SK-N-MC (cell line): ENCODE measurements around the gene RTN3.

Experiments used
- DNase-seq: peaks from one replicate; pipeline ENCODE4 v3.0.0-alpha.2; 2011; ENCODE audit warnings: low read depth, low spot score
- H3K27ac ChIP-seq: fragments of 200-600 bp; sonication (generic); 2 replicates; pipeline ENCODE4 v1.5.1; 2016; ENCODE audit warnings: mixed run types
- H3K36me3 ChIP-seq: fragments of 200-600 bp; sonication (generic); 2 replicates; pipeline ENCODE4 v1.6.1; 2017; ENCODE audit warnings: antibody characterized with exemption, low read length, mixed read lengths; ENCODE audit not compliant: insufficient read depth
- H3K4me3 ChIP-seq: fragments of 200-600 bp; sonication (generic); 2 replicates; pipeline ENCODE4 v1.5.1; 2016
- H3K9ac ChIP-seq: fragments of 200-600 bp; sonication (generic); 2 replicates; pipeline ENCODE4 v1.8.0; 2017; ENCODE audit warnings: mixed run types, mixed read lengths; ENCODE audit not compliant: insufficient read length
- H3K9me3 ChIP-seq: fragments of 200-600 bp; sonication (generic); 2 replicates; pipeline ENCODE4 v1.6.1; 2017; ENCODE audit warnings: low read depth, mild to moderate bottlenecking, antibody characterized with exemption, low read length, moderate library complexity, mixed read lengths
- EZH2 ChIP-seq: fragments of 200-600 bp; sonication (generic); IDR thresholded peaks from one replicate; pipeline ENCODE4 v1.6.1; 2017; ENCODE audit warnings: antibody characterized with exemption
- FOXP2 ChIP-seq: optimal IDR thresholded peaks from 2 replicates; pipeline ENCODE3; 2011; ENCODE audit warnings: mild to moderate bottlenecking, moderate library complexity; ENCODE audit not compliant: insufficient read depth; ENCODE audit errors: extremely low read length, control extremely low read depth
- POLR2AphosphoS5 ChIP-seq: IDR thresholded peaks from 2 replicates; pipeline ENCODE4 v1.6.1; 2012; ENCODE audit warnings: mild to moderate bottlenecking, low read depth, low read length, borderline replicate concordance

RTN3 gene

GRCh38 chr11:63738720-63739360 lies 57.5 kb downstream of the RTN3 start:
- Histone ChIP-seq H3K4me3 (peak overlapping the region; percentile 26; the same call in 1 of the 2 replicates), H3K27ac (peak overlapping the region; percentile 48; the same call in 1 of the 2 replicates)
- TF ChIP-seq FOXP2 = no peak
- no peak for TF ChIP-seq POLR2AphosphoS5
- no peak for TF ChIP-seq EZH2

GRCh38 chr11:63745304-63746170 lies 64.2 kb downstream of the RTN3 start:
- DNase-seq = no peak
- no peak overlapping the region for H3K9ac ChIP-seq
- peaks cover 29% of the 10 kb centered on the region for H3K36me3 ChIP-seq
- TF ChIP-seq FOXP2 = no peak
- no peak for TF ChIP-seq POLR2AphosphoS5
- no peak for TF ChIP-seq EZH2
- H3K9me3 ChIP-seq = no peaks in the 10 kb centered on the region
- H3K4me3 ChIP-seq = no peak overlapping the region
- peak overlapping the region; percentile 69; the same call in 1 of the 2 replicates for H3K27ac ChIP-seq

More at GRCh38 chr11:63738720-63739360, 57.5 kb downstream of the RTN3 start:
- H3K9me3 ChIP-seq = no peaks in the 10 kb centered on the region
- DNase-seq = peak; percentile 82
- no peak overlapping the region for H3K9ac ChIP-seq
- H3K36me3 ChIP-seq = no peaks in the 10 kb centered on the region

- Histone ChIP-seq H3K9ac (no peak overlapping the region), H3K9me3 (no peaks in the 10 kb centered on the region), H3K27ac (peak overlapping the region; percentile 39; the same call in 1 of the 2 replicates), H3K36me3 (peaks cover 43% of the 10 kb centered on the region), H3K4me3 (no peak overlapping the region)
- no peak for DNase-seq
- TF ChIP-seq EZH2 (no peak), POLR2AphosphoS5 (no peak), FOXP2 (no peak)
Observed at GRCh38 chr11:63747011-63747410, 65.7 kb downstream of the RTN3 start.

GRCh38 chr11:63749624-63750023 lies 68.3 kb downstream of the RTN3 start:
- H3K36me3 ChIP-seq = peaks cover 65% of the 10 kb centered on the region
- H3K9ac ChIP-seq = no peak overlapping the region
- no peaks in the 10 kb centered on the region for H3K9me3 ChIP-seq
- no peak overlapping the region for H3K4me3 ChIP-seq
- H3K27ac ChIP-seq = no peak overlapping the region
- no peak for DNase-seq
- TF ChIP-seq EZH2 (no peak), FOXP2 (no peak), POLR2AphosphoS5 (no peak)

- Histone ChIP-seq H3K9ac (no peak overlapping the region), H3K36me3 (peaks cover 73% of the 10 kb centered on the region), H3K27ac (no peak overlapping the region), H3K9me3 (no peaks in the 10 kb centered on the region), H3K4me3 (no peak overlapping the region)
- no peak for DNase-seq
- TF ChIP-seq FOXP2 = no peak
- TF ChIP-seq POLR2AphosphoS5 = no peak
- no peak for TF ChIP-seq EZH2
Observed at GRCh38 chr11:63756919-63757761, 75.8 kb downstream of the RTN3 start.

- H3K36me3 ChIP-seq = peaks cover 49% of the 10 kb centered on the region
- no peaks in the 10 kb centered on the region for H3K9me3 ChIP-seq
- H3K4me3 ChIP-seq = no peak overlapping the region
- H3K9ac ChIP-seq = no peak overlapping the region
- TF ChIP-seq EZH2 (no peak), POLR2AphosphoS5 (no peak; the same call in 1 of the 2 replicates), FOXP2 (no peak)
- H3K27ac ChIP-seq = peak overlapping the region; percentile 79
- no peak for DNase-seq
Observed at GRCh38 chr11:63760487-63761079, 79.3 kb downstream of the RTN3 start.

GRCh38 chr11:63761188-63761587 lies 79.9 kb downstream of the RTN3 start:
- Histone ChIP-seq H3K36me3 (peaks cover 49% of the 10 kb centered on the region), H3K9me3 (no peaks in the 10 kb centered on the region), H3K4me3 (no peak overlapping the region), H3K27ac (peak overlapping the region; percentile 79), H3K9ac (no peak overlapping the region)
- DNase-seq = no peak
- TF ChIP-seq EZH2 = no peak
- TF ChIP-seq POLR2AphosphoS5 = no peak; the same call in 1 of the 2 replicates
- no peak for TF ChIP-seq FOXP2
